CMK (cell line): Measurements from ENCODE around the gene HOXB4.
"Not testable (repeated sequence)": the region's sequence is repeated elsewhere in the genome, so short reads cannot be mapped to it uniquely, and the experiment has no call there.

Experiments used
- DNase-seq: peaks from one replicate; pipeline ENCODE4 v3.0.0-alpha.2; 2010; ENCODE audit warnings: low read depth

Gene HOXB4

GRCh38 chr17:48546924-48547807 is 31.0 kb downstream of the HOXB4 start:
- DNase-seq, result no peak

- DNase-seq, result no peak
Observed at GRCh38 chr17:48546137-48546923, 31.8 kb downstream of the HOXB4 start.

- DNase-seq, result no peak
Observed at GRCh38 chr17:48545539-48545938, 32.6 kb downstream of the HOXB4 start.

GRCh38 chr17:48545022-48545375 is 33.2 kb downstream of the HOXB4 start, which contains the start of gene HOXB2:
TSS of gene HOXB2 (minus strand) at chr17:48545109. CDS start at chr17:48544911, 198 bp downstream.
- DNase-seq, result no peak

DNA sequence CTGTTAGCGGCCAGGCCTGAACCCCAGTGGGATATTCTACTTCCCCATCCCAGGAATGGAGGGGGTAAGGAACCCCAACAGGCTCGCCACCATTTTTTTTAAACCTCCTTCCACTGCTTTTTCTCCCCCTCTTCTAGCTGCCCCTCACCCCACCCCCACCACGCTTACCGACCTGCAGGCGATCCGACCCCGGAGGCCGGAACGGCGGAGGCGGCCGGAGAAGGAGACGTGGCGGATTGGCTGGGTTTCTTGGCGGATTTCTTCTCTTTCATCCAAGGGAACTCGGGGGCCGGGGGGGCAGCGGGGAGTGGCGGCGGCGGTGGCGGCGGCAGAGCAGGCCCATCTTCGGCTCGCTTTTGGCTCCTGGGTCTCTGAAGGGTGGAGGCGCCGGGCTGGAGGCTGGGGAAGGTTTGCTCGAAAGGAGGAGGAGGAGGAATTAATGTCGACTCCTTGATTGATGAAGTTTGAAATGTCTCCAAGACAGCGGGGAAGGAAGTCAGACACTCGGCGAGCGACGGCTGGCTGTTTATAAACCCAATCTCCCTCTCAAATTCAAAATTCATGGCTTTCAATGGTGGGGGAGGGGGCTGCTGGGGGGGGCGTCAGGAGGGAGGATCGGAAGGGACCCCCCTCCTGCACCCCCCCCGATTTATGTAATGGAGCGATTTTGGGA is 33.7 kb downstream of the HOXB4 start:
- no peak for DNase-seq

- no peak for DNase-seq
Observed at GRCh38 chr17:48543854-48544348, 34.2 kb downstream of the HOXB4 start.

DNA sequence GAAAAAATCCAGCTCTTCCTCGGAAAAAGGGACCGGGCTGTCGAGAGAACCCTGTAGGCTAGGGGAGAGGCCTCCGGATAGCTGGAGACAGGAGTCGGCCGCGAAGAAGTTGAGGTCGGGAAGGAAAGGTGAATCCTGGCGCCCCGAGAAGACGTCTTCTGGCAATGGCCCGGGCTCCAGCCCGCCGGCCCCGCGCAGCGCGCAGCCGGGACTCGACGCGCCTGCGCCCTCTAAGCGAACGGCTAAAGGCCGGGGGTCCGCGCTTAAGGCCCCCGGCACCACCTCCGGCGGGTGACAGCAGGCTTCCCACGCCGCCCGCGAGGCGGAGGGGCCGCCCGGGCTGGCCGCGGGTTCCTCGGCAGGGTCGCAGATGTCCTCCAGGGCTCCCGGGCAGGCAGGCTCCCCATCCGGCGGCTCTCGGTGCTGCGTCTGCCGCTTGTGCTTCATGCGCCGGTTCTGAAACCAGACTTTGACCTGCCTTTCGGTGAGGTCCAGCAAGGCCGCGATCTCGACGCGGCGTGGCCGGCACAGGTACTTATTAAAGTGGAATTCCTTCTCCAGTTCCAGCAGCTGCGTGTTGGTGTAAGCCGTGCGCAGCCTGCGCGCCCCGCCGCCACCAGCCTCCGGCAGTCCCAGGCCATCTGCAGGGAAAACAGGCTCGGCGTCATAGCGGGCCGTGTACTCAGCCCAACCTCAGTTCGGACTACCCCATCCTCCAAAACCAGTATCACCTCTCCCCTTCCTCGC is 34.9 kb downstream of the HOXB4 start:
- no peak for DNase-seq

GRCh38 chr17:48542698-48543106 is 35.4 kb downstream of the HOXB4 start:
- DNase-seq, result no peak

DNA sequence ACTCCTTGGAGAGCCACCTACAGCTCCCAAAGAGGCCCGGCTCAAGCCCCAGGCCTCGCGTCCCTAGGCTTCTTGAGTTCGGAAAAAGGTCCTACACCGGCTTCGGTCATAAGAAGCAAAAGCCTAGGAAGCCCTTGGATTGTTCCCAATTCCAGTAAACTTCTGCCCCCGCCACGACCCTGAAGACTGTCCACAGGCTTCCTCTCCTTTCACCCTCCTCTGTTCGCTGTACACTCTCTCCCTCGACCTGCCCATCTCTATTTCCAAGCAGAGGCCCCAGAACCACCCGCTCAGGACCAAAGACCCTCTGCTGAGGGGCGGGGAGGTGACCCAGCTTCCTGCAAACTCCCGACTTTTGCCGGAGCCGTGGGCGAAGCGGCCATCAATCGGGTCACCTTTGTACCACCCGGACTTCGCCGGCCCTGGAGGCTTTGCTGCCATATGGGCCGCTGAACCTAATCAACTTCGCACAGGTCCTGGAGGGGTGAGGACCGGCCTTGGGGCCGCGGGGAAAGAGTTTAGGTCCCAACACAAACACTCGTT is 36.0 kb downstream of the HOXB4 start:
- no peak for DNase-seq

- DNase-seq, result no peak
Observed at GRCh38 chr17:48541577-48542113, 36.5 kb downstream of the HOXB4 start.

GRCh38 chr17:48541036-48541576 is 37.0 kb downstream of the HOXB4 start:
- DNase-seq, result no peak

DNA sequence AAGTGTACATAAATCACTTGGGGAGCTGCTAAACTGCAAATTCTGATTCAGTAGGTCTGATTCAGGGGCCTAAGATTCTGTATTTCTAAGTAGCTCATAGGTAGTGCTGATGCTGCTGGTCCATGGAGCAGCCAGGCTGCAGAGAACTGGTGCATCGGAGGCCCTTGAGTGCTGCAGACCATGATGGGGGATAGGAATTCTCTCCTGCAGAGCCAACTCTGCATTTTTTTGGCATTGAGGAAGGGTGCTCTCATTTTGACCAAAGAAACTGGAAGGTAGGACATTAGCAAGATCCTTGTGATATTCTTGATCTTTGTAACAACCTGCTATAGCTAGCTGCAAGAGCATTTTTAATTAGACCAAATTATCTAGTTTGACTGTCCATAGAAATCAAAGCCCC is 37.9 kb downstream of the HOXB4 start:
- DNase-seq, result no peak

DNA sequence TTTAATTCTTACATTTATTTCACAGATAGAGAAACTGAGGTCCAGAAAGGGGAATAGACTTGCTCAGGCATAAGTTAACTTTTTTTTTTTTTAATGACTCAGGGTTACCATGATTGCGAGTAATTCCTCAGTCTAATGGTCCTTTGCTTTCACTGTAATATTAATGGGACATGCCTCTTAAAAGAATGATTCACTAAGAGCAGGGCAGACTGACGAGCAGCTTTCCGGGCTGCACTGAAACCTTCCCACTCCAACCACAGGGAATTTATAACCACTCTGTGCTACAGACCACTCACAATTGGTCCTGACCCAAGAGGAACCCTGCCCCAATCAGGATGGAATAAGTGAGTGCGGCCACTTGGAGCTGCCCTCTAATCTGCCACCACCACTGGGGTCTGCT is 39.0 kb downstream of the HOXB4 start:
- no peak for DNase-seq

- no peak for DNase-seq
Observed at GRCh38 chr17:48537316-48537715, 40.8 kb downstream of the HOXB4 start.

DNA sequence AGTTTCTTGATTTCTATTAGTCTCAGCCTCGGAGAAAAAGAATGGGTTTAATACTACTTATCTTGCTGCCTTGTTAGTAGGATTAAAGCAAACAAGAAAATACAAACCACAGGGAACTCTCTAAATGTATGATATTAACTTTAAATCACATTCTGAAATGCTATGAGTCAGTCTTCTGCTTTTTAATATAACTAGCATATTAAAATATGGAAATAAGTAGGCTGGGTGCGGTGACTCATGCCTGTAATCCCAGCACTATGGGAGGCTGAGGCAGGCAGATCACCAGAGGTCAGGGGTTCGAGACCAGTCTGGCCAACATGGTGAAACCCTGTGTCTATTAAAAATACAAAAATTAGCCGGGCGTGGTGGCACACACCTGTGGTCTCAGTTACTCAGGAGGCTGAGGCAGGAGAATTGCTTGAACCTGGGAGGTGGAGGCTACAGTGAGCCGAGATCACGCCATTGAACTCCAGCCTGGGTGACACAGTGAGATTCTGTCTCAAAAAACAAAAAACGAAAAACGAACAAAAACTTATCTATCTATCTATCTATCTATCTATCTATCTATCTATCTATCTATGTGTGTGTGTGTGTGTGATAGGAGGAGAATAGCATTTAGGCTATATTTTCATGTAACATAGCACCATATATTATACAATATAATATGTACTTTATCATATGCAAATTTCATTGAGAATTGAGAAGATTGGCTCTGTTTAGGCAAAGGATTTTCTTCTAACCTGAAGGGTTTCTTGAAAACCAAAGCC is 42.2 kb downstream of the HOXB4 start:
- not testable (repeated sequence) for DNase-seq

DNA sequence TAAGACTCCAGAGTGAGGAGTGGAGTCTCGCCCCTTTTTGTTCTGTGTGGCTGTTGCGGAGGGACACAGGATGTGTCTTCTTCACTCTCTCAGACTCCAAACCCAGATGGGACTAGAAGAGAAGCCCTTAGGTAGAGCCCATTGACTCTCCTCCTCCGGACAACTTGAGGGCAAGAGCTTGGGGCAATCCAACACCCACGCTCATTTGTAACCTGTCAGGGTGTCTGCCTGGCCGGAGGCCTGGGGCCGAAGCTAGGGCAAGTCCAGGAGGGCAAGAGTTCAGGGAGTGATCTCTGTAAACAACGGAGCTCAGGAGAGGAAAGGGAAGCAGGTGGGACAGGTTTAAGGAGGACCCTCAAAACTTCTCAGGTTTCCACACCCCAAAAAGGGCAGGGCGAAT is 45.9 kb downstream of the HOXB4 start:
- DNase-seq, result no peak

DNA sequence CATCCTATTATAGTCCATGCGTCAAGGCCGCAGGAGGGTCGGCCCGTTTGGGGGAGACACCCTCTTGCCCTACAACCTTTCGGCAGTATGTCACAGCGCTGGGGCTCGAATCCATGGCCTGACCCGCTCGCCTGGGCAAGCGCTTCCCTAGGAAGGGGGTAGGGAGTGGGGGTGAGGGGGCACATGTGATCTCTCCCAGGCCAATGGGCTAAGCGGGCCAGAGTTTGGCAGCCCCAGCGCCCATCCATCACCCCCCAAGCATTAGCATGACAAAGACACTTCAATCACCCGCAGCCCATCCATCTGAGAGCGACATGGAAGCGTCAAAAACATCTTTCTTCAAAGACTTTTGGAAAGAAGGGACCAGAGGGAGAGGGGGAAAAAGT is 47.3 kb downstream of the HOXB4 start, which contains the start of gene HOXB1:
HOXB1 (minus strand) TSS at position 125 of the 386 bp plus-strand sequence; CDS start at position 18, 107 bp downstream.
- DNase-seq, result no peak

- DNase-seq, result no peak
Observed at GRCh38 chr17:48530208-48530886, 47.8 kb downstream of the HOXB4 start.

DNA sequence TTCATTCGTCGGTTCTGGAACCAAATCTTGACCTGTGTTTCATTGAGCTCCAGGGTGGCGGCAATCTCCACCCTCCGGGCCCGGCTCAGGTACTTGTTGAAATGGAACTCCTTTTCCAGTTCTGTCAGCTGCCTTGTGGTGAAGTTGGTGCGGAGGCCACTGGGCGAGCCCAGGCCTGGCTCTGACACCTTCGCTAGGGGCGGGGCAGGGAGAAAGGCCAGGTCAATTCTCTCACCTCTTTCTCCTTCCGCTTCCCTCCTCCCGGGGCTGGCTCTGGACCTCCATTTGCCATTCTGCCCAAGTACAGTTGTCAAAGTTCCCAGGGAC is 48.5 kb downstream of the HOXB4 start:
- DNase-seq, result no peak
